Neural cell (in vitro differentiated cells): Measurements from ENCODE around the gene TMEM131L. TPM values are rescaled to one million over a fixed set of nuclear protein-coding genes. Genes with fewer than 3 reads are reported as not detected.

Experiments
- H2AFZ ChIP-seq: fragments of 200-600, 300-800 bp; sonication (generic), shearing (Covaris generic); 2 replicates; pipeline ENCODE4 v1.6.0; 2014; ENCODE audit warnings: low read depth, mild to moderate bottlenecking, antibody characterized with exemption, low read length, moderate library complexity
- H3F3A ChIP-seq: fragments of 200-600 bp; shearing (Covaris generic); 2 replicates; pipeline ENCODE4 v1.6.1; 2016; ENCODE audit warnings: mild to moderate bottlenecking, moderate library complexity, mixed read lengths, antibody characterized with exemption, low read length; ENCODE audit not compliant: insufficient read depth, poor library complexity, severe bottlenecking
- H3K27ac ChIP-seq: fragments of 200-600, 300-800 bp; sonication (generic), shearing (Covaris generic); 2 replicates; pipeline ENCODE4 v1.5.1; 2014; ENCODE audit warnings: mild to moderate bottlenecking, low read length, moderate library complexity
- H3K27me3 ChIP-seq: fragments of 300-800, 200-600 bp; sonication (generic), shearing (Covaris generic); 2 replicates; pipeline ENCODE4 v1.6.0; 2014; ENCODE audit warnings: mild to moderate bottlenecking, low read depth, low read length, moderate library complexity; ENCODE audit not compliant: insufficient read depth
- H3K36me3 ChIP-seq: fragments of 300-800, 200-600 bp; sonication (generic), shearing (Covaris generic); 2 replicates; pipeline ENCODE4 v1.5.1; 2014; ENCODE audit warnings: mild to moderate bottlenecking, antibody characterized with exemption, low read length, moderate library complexity; ENCODE audit not compliant: insufficient read depth
- H3K4me2 ChIP-seq: fragments of 300-800, 200-600 bp; sonication (generic), shearing (Covaris generic); 2 replicates; pipeline ENCODE4 v1.6.0; 2014; ENCODE audit warnings: mild to moderate bottlenecking, low read length
- H3K4me3 ChIP-seq: fragments of 300-800, 200-600 bp; sonication (generic), shearing (Covaris generic); 2 replicates; pipeline ENCODE4 v1.5.1; 2014; ENCODE audit warnings: mild to moderate bottlenecking, low read length, moderate library complexity
- H3K79me2 ChIP-seq: fragments of 200-600 bp; shearing (Covaris generic); replicated peaks from 2 replicates; pipeline ENCODE4 v1.6.0; 2014; ENCODE audit warnings: mild to moderate bottlenecking, low read length, moderate library complexity; ENCODE audit not compliant: insufficient read depth
- H3K9ac ChIP-seq: fragments of 300-800, 200-600 bp; sonication (generic), shearing (Covaris generic); 2 replicates; pipeline ENCODE4 v1.6.1; 2016; ENCODE audit warnings: mild to moderate bottlenecking, low read length, mixed read lengths
- H3K9me2 ChIP-seq: fragments of 200-600 bp; shearing (Covaris generic); 2 replicates; pipeline ENCODE4 v1.6.1; 2016; ENCODE audit warnings: mild to moderate bottlenecking, low read length, mixed read lengths; ENCODE audit not compliant: insufficient read depth
- H3K9me3 ChIP-seq: fragments of 200-600, 300-800 bp; sonication (generic), shearing (Covaris generic); 2 replicates; pipeline ENCODE4 v1.6.1; 2016; ENCODE audit warnings: mild to moderate bottlenecking, mixed run types, low read length, moderate library complexity, mixed read lengths
- H4K20me1 ChIP-seq: fragments of 200-600 bp; shearing (Covaris generic); 2 replicates; pipeline ENCODE4 v1.6.1; 2016; ENCODE audit warnings: mild to moderate bottlenecking, mixed run types; ENCODE audit not compliant: insufficient read depth
- CTCF ChIP-seq: fragments of 450-650 bp; IDR thresholded peaks from 2 replicates; pipeline ENCODE4 v1.5.1; 2014; ENCODE audit warnings: antibody characterized with exemption, mild to moderate bottlenecking, moderate library complexity; ENCODE audit not compliant: poor library complexity, severe bottlenecking
- EP300 ChIP-seq: fragments of 450-650 bp; conservative IDR thresholded peaks from 2 replicates; pipeline ENCODE4 v1.6.1; 2014; ENCODE audit warnings: antibody characterized with exemption, mild to moderate bottlenecking, moderate library complexity; ENCODE audit not compliant: poor library complexity, severe bottlenecking
- EZH2 ChIP-seq: fragments of 200-600, 300-800 bp; shearing (Covaris generic), sonication (generic); IDR thresholded peaks from 2 replicates; pipeline ENCODE4 v1.6.1; 2014; ENCODE audit warnings: antibody characterized with exemption, low read length, borderline replicate concordance, mild to moderate bottlenecking; ENCODE audit not compliant: insufficient read depth, poor library complexity, severe bottlenecking
- MXI1 ChIP-seq: fragments of 450-650 bp; conservative IDR thresholded peaks from 2 replicates; pipeline ENCODE4 v1.6.1; 2014; ENCODE audit warnings: antibody characterized with exemption, mild to moderate bottlenecking; ENCODE audit not compliant: poor library complexity, severe bottlenecking
- POLR2AphosphoS5 ChIP-seq: IDR thresholded peaks from 2 replicates; pipeline ENCODE4 v1.6.1; 2012
- RAD21 ChIP-seq: fragments of 450-650 bp; conservative IDR thresholded peaks from 2 replicates; pipeline ENCODE4 v1.6.1; 2014; ENCODE audit warnings: antibody characterized with exemption, mild to moderate bottlenecking, moderate library complexity
- SMC3 ChIP-seq: fragments of 450-650 bp; conservative IDR thresholded peaks from 2 replicates; pipeline ENCODE4 v1.6.1; 2014; ENCODE audit warnings: antibody characterized with exemption, mild to moderate bottlenecking, moderate library complexity; ENCODE audit not compliant: poor library complexity
- polyA plus RNA-seq: library from polyadenylated mRNA; depleted of rRNA; stranded (reverse); fragments of >200 nt; gene quantifications from 2 replicates; pipeline ENCODE4 v1.2.3, GENCODE V29; 2014

Gene TMEM131L
- polyA plus RNA-seq, 1 donor from 2014 or later = 11.1 TPM

GRCh38 chr4:153638999-153639398, 172.8 kb downstream of the TMEM131L start (continued):
- TF ChIP-seq EP300 (no peak), MXI1 (no peak)

- no peak for TF ChIP-seq CTCF
- TF ChIP-seq RAD21 = no peak
- no peak for TF ChIP-seq SMC3
- no peak for TF ChIP-seq EZH2
- TF ChIP-seq EP300 = no peak
- H2AFZ ChIP-seq = no peak overlapping the region
Observed at GRCh38 chr4:153639833-153640802, 174.0 kb downstream of the TMEM131L start.

GRCh38 chr4:153641532-153641931, 175.4 kb downstream of the TMEM131L start:
- Histone ChIP-seq H3K4me3 (no peak overlapping the region), H3K9ac (no peak overlapping the region), H3K36me3 (no peaks in the 10 kb centered on the region), H3F3A (peaks cover 3% of the 10 kb centered on the region), H3K79me2 (no peaks in the 10 kb centered on the region), H3K9me2 (no peaks in the 10 kb centered on the region), H3K27ac (no peak overlapping the region), H3K27me3 (no peaks in the 10 kb centered on the region), H3K9me3 (no peaks in the 10 kb centered on the region), H3K4me2 (no peak overlapping the region), H4K20me1 (no peaks in the 10 kb centered on the region), H2AFZ (no peak overlapping the region)
- no peak for TF ChIP-seq RAD21
- TF ChIP-seq CTCF = no peak
- TF ChIP-seq POLR2AphosphoS5 = no peak

More at GRCh38 chr4:153639833-153640802, 174.0 kb downstream of the TMEM131L start:
- Histone ChIP-seq H3K36me3 (no peaks in the 10 kb centered on the region), H3F3A (peaks cover 3% of the 10 kb centered on the region), H3K4me3 (no peak overlapping the region), H3K9ac (no peak overlapping the region), H3K27me3 (no peaks in the 10 kb centered on the region), H3K9me3 (no peaks in the 10 kb centered on the region), H3K79me2 (no peaks in the 10 kb centered on the region), H3K4me2 (no peak overlapping the region), H3K9me2 (no peaks in the 10 kb centered on the region), H4K20me1 (no peaks in the 10 kb centered on the region), H3K27ac (no peak overlapping the region)
